ENCODE measurements around the gene ELOVL6. TPM values are rescaled to one million over a fixed set of nuclear protein-coding genes. Genes with fewer than 3 reads are reported as not detected.

ELOVL6 gene
- total and polyA plus RNA-seq, 2 of the 4 experiments (the other 2 are of a cell fraction) = 17.9 to 19.0 TPM

- intact Hi-C loops (cut with micrococcal nuclease) (no loop called here), dilution Hi-C loops (cut with HindIII; ENCODE audit: low sequenced_read_pairs, unreplicated experiment) (no loop called here), in situ Hi-C loops (cut with MboI; ENCODE audit: low sequenced_read_pairs) (no loop called here)
- POLR2A ChIA-PET (ENCODE audit: unreplicated experiment) = no interaction called here
- Histone ChIP-seq H2AFZ (replicated peaks; ENCODE audit: low read length, poor library complexity) (no peak overlapping the region), H4K5ac (ENCODE audit: low read depth, low read length) (no peak overlapping the region), H3K36me3 (ENCODE audit: control insufficient read depth, insufficient read depth, low read length) (no peaks in the 10 kb centered on the region; the same call in 1 of the 2 replicates), H3K23ac (ENCODE audit: low read depth, low read length) (no peak overlapping the region), H3K18ac (ENCODE audit: low read depth, low read length) (no peak overlapping the region), H4K20me1 (ENCODE audit: insufficient read depth, low read length) (no peaks in the 10 kb centered on the region), H2BK5ac (ENCODE audit: low read depth, low read length, poor library complexity, severe bottlenecking) (no peak overlapping the region), H4K91ac (ENCODE audit: insufficient read depth, low read depth, low read length) (no peak overlapping the region), H3K27me3 (ENCODE audit: control insufficient read depth, insufficient read depth, low read length) (no peaks in the 10 kb centered on the region), H3K9me1 (ENCODE audit: insufficient read depth, low read length) (peaks cover 4% of the 10 kb centered on the region; the same call in 1 of the 2 replicates), H2AK5ac (ENCODE audit: low read depth, low read length) (no peak overlapping the region), H3K4me3 (ENCODE audit: insufficient read depth, low read depth, low read length) (no peak overlapping the region), H3K9ac (ENCODE audit: low read depth, low read length) (no peak overlapping the region), H3K79me1 (ENCODE audit: low read depth in 1 of 2, low read length in 2 of 2) (peaks cover 4 to 7% of the 10 kb centered on the region in 2 experiments; a peak in 2 of 4 replicates), H2BK120ac (ENCODE audit: low read depth, low read length) (no peak overlapping the region), H3K4me2 (ENCODE audit: low read depth, low read length) (no peak overlapping the region), H3K9me3 (ENCODE audit: control insufficient read depth, insufficient read depth, low read length) (no peaks in the 10 kb centered on the region; the same call in 1 of the 2 replicates), H3K56ac (ENCODE audit: extremely low read depth, insufficient read depth, low read length) (no peak overlapping the region), H3K14ac (replicated peaks; ENCODE audit: low read depth, low read length) (no peak overlapping the region), H4K8ac (ENCODE audit: low read depth in 2 of 2, low read length in 2 of 2) (no peak overlapping the region), H2AK9ac (replicated peaks; ENCODE audit: low read depth, low read length, poor library complexity) (no peak overlapping the region), H3K27ac (ENCODE audit: insufficient read depth, low read length) (no peak overlapping the region), H2BK20ac (ENCODE audit: low read depth, low read length) (no peak overlapping the region), H3K4ac (ENCODE audit: low read depth, low read length) (no peak overlapping the region), H3K4me1 (ENCODE audit: control insufficient read depth, insufficient read depth, low read length) (peaks cover 5% of the 10 kb centered on the region), H2BK15ac (ENCODE audit: low read depth, low read length) (no peak overlapping the region)
- no TSS peak for BruUV-seq (replicated peaks)
- CTCF ChIA-PET = no interaction called here
- no peak for DNase-seq
- ATAC-seq (ENCODE audit: low read depth) = no peak
- TF ChIP-seq POLR2A (IDR thresholded peaks at IDR 0.05; ENCODE audit: low read depth, low read length) = no peak
- no peak for TF ChIP-seq FOS (IDR thresholded peaks at IDR 0.05; ENCODE audit: low read depth, low read length)
- TF ChIP-seq MXI1 (IDR thresholded peaks at IDR 0.05; ENCODE audit: borderline replicate concordance, low read depth, low read length) = no peak
- no peak for TF ChIP-seq ELK1 (IDR thresholded peaks at IDR 0.05; ENCODE audit: borderline replicate concordance, low read depth, low read length)
- no peak for TF ChIP-seq RAD21 (IDR thresholded peaks at IDR 0.05; ENCODE audit: low read length)
- TF ChIP-seq CTCF (conservative IDR thresholded peaks at IDR 0.05; ENCODE audit: low read depth, low read length) = no peak
- TF ChIP-seq NFE2L2 (IDR thresholded peaks at IDR 0.05; ENCODE audit: low read depth, low read length) = no peak
- TF ChIP-seq RFX5 (IDR thresholded peaks at IDR 0.05; ENCODE audit: low read depth, low read length) = no peak
- no peak for TF ChIP-seq RCOR1 (IDR thresholded peaks at IDR 0.05; ENCODE audit: insufficient replicate concordance, low read length)
- TF ChIP-seq MAFK (IDR thresholded peaks at IDR 0.05; ENCODE audit: low read depth, low read length) = no peak
- no peak for TF ChIP-seq SMC3 (IDR thresholded peaks at IDR 0.05; ENCODE audit: low read depth, low read length)
- no peak for TF ChIP-seq BHLHE40 (IDR thresholded peaks at IDR 0.05; ENCODE audit: low read depth, low read length)
- TF ChIP-seq MAZ (IDR thresholded peaks at IDR 0.05; ENCODE audit: borderline replicate concordance, low read depth, low read length) = no peak
- no peak for TF ChIP-seq CHD1 (IDR thresholded peaks at IDR 0.05; ENCODE audit: low read depth, low read length)
Measured at GRCh38 chr4:110122201-110122600, 76.2 kb downstream of the ELOVL6 start.
